HG02588 (cell line): ENCODE results near the gene UTP4.

Source experiments
- ATAC-seq: cut with Tn5 transposase; IDR thresholded peaks from one replicate; pipeline ENCODE4 v1.9.1; 2021; ENCODE audit warnings: mild to moderate bottlenecking, moderate library complexity; ENCODE audit not compliant: unreplicated experiment

Gene UTP4

DNA sequence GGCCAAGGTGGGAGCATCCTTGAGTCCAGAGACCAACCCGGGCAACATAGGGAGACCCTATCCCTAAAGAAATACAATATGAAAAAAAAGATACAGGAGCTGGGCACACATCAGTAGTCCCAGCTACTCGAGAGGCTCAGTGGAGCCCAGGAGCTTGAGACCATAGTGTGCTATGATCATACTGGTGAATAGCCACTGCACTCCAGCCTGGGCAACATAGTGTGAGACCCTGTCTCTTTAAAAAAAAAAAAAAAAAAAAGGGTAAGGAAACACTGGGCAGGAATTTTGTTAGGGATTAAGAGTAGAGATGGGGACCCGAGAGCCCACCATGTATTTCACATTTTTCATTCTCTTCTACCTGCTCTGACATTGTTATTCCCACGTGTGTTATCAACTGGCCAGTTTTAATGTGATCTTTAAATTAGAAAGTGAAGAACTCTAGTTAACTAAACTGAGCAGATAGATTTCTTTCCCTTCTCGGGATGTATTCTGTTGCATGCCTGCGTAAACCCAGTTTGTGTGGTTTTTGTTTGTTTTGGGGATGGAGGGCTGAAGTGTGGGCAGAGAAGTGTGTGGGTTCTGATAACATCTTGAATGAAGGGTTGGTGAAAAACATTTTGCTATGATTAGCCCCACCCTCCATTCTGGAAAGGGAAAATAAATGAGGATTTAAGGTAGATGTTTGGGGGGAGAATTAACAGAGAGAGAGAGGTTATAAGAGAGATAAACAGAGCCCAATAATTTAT lies 37.3 kb downstream of the UTP4 start:
- no peak for ATAC-seq

GRCh38 chr16:69171325-69172084 lies 39.1 kb downstream of the UTP4 start:
- no peak for ATAC-seq

- ATAC-seq = no peak
Observed at GRCh38 chr16:69176033-69176800, 43.8 kb downstream of the UTP4 start.

DNA sequence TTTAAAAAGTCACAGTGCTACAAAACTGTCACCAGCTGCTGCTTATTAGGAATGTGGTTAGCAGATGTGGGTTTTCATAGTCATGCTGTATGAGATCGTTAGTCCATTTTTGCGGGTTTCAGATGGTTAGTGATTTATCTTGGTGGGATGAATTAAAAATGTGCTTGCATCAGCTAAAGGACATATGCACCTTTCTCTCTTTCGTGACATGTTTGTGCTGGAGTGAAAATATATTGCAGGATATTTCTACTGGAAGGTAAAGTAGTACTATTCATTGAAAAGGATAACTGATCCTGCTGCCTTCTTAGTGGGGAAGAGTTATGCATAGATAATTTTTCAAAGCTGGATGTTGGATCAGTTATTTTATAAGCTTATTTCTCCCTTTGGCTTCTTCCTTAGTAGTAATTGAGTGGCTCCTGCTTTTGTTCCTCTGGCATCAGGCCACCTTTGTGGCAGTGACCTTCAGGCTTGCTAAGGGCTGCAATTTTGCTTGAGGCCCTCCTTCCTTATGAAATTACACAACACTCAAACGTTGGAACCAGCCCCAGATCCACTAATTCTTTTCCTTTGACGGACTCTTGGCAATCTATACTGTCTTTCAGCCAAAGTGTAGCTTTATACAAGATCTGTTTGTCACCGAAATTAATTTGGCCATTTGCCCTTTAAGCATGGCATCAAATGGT lies 47.0 kb downstream of the UTP4 start:
- ATAC-seq = no peak

GRCh38 chr16:69180011-69180338 lies 47.5 kb downstream of the UTP4 start:
- ATAC-seq = no peak

DNA sequence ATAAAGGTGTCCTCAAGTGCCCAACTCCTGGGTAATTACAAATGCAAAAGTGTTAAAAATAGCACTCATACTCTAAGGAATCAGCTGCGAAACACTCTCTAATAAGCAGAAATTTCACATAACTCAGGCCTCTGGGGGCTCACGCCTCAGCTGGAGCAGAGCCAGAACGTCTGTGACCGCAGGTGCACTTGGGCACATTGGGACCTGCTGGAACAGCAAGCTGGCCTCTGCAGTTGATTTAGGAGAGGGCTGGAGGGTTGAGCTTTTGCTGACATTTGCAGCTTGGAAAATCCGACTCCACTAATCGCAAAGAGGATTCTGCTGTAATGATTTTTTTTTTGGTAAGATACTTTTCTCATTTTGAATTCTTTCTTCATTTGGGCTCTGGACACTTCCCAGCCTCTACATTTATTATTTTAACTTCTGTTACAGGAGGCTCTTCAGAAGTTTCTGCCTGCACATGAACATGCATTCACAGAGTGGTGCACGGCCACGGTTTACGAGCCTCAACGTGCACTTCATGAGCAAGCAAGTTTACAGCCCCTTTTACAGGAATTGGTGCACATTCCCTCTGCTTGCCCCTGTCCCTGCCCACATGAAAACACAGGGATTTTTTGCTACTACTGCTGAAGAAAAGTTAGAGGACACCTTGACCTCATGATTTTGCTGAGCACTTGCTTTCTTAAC lies 50.4 kb downstream of the UTP4 start:
- ATAC-seq = no peak

GRCh38 chr16:69186642-69187445 lies 54.4 kb downstream of the UTP4 start, which contains the start of gene SNTB2:
SNTB2 (plus strand) TSS chr16:69187164; CDS start chr16:69187167, 3 bp downstream.
- peak; percentile 79 for ATAC-seq

DNA sequence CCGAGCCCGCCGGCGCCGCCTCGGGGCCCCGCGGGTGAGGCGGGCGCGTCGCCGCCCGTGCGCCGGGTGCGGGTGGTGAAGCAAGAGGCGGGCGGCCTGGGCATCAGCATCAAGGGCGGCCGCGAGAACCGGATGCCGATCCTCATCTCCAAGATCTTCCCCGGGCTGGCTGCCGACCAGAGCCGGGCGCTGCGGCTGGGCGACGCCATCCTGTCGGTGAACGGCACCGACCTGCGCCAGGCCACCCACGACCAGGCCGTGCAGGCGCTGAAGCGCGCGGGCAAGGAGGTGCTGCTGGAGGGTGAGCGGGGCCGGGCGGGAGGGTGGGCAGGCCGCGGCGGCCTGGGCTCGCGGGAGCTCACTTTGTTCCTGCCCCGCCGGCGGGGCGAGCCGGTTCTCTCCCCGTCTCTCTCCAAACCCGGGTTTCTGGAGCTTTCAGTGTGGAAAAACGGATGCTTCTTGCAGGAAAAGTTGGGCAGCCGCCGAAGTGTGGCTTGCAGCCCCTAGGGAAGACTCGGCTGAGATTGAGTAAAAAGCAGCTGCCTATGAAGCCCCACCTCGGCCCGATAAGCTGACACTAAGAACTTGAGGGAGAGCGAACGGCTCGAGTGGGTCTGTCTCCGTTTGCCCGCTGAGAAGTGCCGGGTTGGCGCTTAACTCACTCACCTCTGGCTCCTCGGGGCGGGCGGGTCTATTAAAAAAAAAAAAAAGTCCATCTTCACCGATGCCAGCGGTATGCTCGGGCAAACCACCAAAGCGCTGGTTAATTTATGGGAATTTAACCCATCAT lies 55.2 kb downstream of the UTP4 start:
- ATAC-seq = peak; percentile 26

DNA sequence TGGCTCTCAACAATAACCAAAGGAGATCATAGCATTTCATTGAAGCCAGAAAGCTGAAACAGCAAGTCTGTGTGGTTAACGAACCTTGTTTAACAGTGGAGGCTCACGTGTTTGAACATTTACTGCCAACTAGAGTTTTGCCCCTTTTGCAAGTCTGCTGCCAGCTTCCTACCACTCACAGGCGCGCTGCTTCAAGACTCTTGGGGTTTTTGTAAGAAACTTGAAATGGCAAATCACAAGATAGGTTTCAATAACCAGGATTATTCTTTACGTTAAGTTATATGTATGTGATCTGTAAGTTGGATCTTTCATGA lies 55.7 kb downstream of the UTP4 start:
- ATAC-seq = no peak

DNA sequence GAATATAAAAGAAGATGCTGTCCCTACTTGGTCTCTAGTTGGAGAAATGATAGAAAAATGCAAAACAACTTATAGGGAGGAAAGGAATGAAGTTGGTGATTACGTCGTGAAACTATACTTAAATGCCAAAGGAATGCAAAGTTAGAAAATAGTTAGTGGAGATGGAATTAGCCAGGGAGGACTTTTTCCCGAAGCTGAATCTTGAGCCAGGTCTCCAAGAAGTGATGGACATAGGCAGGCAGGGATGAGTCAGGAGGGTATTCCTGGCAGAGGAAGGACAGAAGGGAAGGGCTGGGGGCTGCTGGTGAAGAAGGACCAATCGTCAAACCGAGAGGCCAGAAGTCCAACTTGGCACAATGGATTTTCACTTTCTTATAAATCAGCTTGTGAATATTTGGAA lies 56.3 kb downstream of the UTP4 start:
- ATAC-seq = no peak

DNA sequence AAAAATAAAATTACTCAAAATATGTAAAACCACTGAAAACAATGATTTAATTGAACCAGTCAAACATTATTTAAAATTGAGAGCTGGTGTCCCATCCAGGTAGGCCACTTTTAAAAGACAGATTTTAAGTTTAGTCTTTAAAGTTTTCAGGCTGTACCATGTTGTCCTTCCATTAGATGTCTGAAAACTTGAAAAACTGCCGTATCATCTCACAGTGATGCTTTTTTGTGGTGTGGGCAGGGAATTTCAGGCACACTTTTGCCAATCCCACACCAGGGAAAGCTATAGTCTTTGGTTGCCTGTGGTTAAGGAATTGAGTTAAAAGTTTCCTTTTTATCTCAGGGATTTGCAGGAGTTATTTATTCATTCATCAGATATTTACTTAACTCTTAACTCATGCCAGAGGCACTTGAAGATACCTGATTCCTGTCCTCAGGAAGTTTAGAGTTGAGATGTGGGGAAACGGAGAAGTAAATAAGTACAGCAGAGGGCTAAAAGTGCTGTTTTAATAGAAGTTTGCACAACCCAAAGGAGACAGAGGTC lies 57.7 kb downstream of the UTP4 start:
- no peak for ATAC-seq

GRCh38 chr16:69190598-69190997 lies 58.1 kb downstream of the UTP4 start:
- ATAC-seq = no peak

DNA sequence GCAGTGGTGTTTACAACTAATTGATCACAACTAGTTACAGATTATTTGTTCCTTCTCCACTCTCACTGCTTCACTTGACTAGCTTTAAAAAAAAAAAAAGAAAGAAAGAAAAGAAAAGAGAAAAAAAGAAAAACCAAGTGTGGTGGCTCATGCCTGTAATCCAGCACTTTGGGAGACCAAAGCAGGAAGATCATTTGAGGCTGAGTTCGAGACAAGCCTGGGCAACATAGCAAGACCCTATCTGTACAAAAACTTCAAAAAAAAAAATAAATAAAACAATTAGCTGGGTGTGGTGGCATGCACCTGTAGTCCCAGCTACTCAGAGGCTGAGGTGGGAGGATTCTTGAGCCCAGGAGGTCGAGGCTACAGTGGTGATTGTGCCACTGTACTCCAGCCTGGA lies 58.7 kb downstream of the UTP4 start:
- ATAC-seq = no peak

GRCh38 chr16:69193855-69194254 lies 61.4 kb downstream of the UTP4 start:
- ATAC-seq = no peak

GRCh38 chr16:69194488-69194887 lies 62.0 kb downstream of the UTP4 start:
- ATAC-seq = no peak

DNA sequence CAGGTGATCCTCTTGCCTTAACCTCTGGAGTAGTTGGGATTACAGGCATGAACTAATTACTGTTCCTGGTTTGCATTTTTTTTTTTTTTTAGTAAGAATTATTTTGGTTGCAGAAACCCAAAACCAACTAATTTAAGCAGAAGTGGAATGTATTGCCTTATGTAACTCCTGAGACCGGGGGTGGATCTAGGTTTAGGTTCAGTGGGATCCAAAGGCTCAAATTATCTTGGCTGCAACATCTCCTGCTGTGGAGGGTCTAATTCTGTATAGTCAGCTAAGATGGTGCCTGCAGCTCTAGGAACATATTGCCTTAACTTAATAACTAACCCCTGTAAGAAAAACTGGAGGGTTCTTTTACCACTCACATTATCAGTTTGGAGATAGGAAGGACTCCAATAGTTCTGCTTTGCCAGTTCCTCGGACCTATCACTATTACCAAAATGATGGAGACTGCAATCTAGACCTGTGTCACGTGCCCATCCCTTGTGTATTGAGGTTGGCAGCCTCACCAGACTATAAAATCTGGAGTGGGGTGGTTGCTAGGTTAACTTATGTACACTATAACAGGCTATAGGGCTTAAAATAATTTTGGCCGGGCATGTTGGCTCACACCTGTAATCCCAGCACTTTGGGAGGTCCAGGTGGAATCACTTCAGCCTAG lies 63.0 kb downstream of the UTP4 start:
- no peak for ATAC-seq

- no peak for ATAC-seq
Observed at GRCh38 chr16:69197573-69197972, 65.1 kb downstream of the UTP4 start.

- ATAC-seq = no peak
Observed at GRCh38 chr16:69199382-69199781, 66.9 kb downstream of the UTP4 start.
